Measurements from ENCODE around the gene ANKUB1. TPM values are rescaled to one million over a fixed set of nuclear protein-coding genes. Genes with fewer than 3 reads are reported as not detected.

Gene ANKUB1
- total and polyA plus RNA-seq, 10 of the 15 experiments (the other 5 are each of a cell fraction or from before 2014, with no cell fraction given) = 0.08 TPM; not detected in 9

DNA sequence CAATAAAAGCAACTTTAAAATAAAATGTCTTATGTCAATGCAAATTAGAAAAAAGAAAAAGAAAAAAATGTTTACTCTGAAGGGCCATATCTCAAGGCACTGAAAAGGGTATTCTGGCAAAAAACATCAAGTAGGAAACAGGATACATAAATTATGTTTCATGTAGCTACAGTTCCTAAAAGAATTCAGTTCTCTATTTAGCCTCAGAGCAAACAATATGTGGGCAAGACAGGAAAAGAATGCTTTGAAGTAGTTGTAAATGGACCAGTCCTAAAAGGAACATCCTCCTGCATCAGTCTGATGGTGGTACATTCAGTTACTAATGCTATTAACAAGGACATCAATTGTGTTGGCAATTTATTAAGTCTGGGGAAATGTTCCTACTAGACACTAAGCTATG, 48.2 kb downstream of the ANKUB1 start:
- FAIRE-seq (no peak), DNase-seq (ENCODE audit: low read depth, low spot score) (no peak), ATAC-seq (no peak)
- ChIA-PET RAD21 (ENCODE audit: unreplicated experiment) (no interaction called here), POLR2A (no interaction called here), SMC1A (ENCODE audit: uncharacterized antibody, unreplicated experiment) (interaction anchor here (0.8 to 1.0 kb wide), 2 partner anchors 10 to 27 kb away, joined by 4 read pairs; no protein-coding TSS in a partner anchor), CTCF (interaction anchor here (0.7 to 1.1 kb wide), 6 partner anchors 26 to 263 kb away, joined by 3 to 6 read pairs (median 3); no protein-coding TSS in a partner anchor)
- BruUV-seq (replicated peaks) = no TSS peak
- Histone ChIP-seq H3K27ac (ENCODE audit: control insufficient read depth, insufficient read depth) (no peak overlapping the region), H3K9ac (ENCODE audit: control insufficient read depth, insufficient read depth, low read length) (no peak overlapping the region), H4K20me1 (ENCODE audit: control insufficient read depth, insufficient read depth) (no peaks in the 10 kb centered on the region), H3K4me2 (ENCODE audit: control insufficient read depth, insufficient read depth) (no peak overlapping the region), H3K9me3 (replicated peaks; ENCODE audit: control insufficient read depth, insufficient read depth, low read length) (no peaks in the 10 kb centered on the region; the same call in 2 of the 3 replicates), H3K27me3 (replicated peaks in 1 of 2; ENCODE audit: control insufficient read depth in 2 of 2, insufficient read depth in 2 of 2, low read length in 1 of 2) (no peaks in the 10 kb centered on the region), H3K79me2 (ENCODE audit: control insufficient read depth, insufficient read depth, low read length) (no peaks in the 10 kb centered on the region), H2AFZ (ENCODE audit: control insufficient read depth, low read depth, low read length) (no peak overlapping the region), H3K4me3 (no peak overlapping the region), H3K36me3 (ENCODE audit: control insufficient read depth in 2 of 2, insufficient read depth in 2 of 2, low read length in 1 of 2) (peaks cover 0 to 16% of the 10 kb centered on the region in 2 experiments; a peak in 2 of 4 replicates), H3K4me1 (ENCODE audit: control insufficient read depth, insufficient read depth, low read length) (no peaks in the 10 kb centered on the region)
- TF ChIP-seq SPI1 (IDR thresholded peaks at IDR 0.05; ENCODE audit: borderline replicate concordance, insufficient read depth, low read depth, low read length) = no peak
- TF ChIP-seq SIX5 (IDR thresholded peaks at IDR 0.05; ENCODE audit: low read depth, low read length, severe bottlenecking) = no peak
- no peak for TF ChIP-seq BCL3 (IDR thresholded peaks at IDR 0.05; ENCODE audit: borderline replicate concordance, insufficient read depth, low read depth, low read length, poor library complexity, severe bottlenecking)
- no peak for TF ChIP-seq MEF2A (IDR thresholded peaks at IDR 0.05; ENCODE audit: insufficient read depth, low read depth, low read length)
- no peak for TF ChIP-seq CEBPB (IDR thresholded peaks at IDR 0.05; ENCODE audit: borderline replicate concordance in 1 of 2, low read depth in 2 of 2, low read length in 2 of 2)
- TF ChIP-seq SRF (IDR thresholded peaks at IDR 0.05; ENCODE audit: low read depth in 2 of 2, low read length in 2 of 2) = no peak
- no peak for TF ChIP-seq E4F1 (IDR thresholded peaks at IDR 0.05; ENCODE audit: borderline replicate concordance, partially characterized antibody)
- no peak for TF ChIP-seq KAT2A (conservative IDR thresholded peaks at IDR 0.05; ENCODE audit: control insufficient read depth, low read depth, low read length)
- no peak for TF ChIP-seq ETV6 (conservative IDR thresholded peaks at IDR 0.05 in 1 of 2, IDR thresholded peaks at IDR 0.05 in 1 of 2; ENCODE audit: borderline replicate concordance in 1 of 2, low read depth in 1 of 2)
- no peak for TF ChIP-seq CHD2 (IDR thresholded peaks at IDR 0.05; ENCODE audit: borderline replicate concordance, low read depth, low read length)
- TF ChIP-seq, protein P1, sequence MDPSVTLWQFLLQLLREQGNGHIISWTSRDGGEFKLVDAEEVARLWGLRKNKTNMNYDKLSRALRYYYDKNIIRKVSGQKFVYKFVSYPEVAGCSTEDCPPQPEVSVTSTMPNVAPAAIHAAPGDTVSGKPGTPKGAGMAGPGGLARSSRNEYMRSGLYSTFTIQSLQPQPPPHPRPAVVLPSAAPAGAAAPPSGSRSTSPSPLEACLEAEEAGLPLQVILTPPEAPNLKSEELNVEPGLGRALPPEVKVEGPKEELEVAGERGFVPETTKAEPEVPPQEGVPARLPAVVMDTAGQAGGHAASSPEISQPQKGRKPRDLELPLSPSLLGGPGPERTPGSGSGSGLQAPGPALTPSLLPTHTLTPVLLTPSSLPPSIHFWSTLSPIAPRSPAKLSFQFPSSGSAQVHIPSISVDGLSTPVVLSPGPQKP (IDR thresholded peaks at IDR 0.05; ENCODE audit: low read depth, low read length) = no peak
- TF ChIP-seq SREBF1 (IDR thresholded peaks at IDR 0.05; ENCODE audit: low read length) = no peak
- no peak for TF ChIP-seq ZNF384 (IDR thresholded peaks at IDR 0.05; ENCODE audit: borderline replicate concordance, low read depth, low read length)
- in situ Hi-C loops (cut with MboI) (no loop called here), intact Hi-C loops (cut with micrococcal nuclease; ENCODE audit: unreplicated experiment) (no loop called here)

Measured in GM12878 (cell line).